ENCODE measurements around the gene LGALS1.

GRCh38 chr22:37636186-37636948 is 39.1 kb upstream of the LGALS1 start:
- no peak for TF ChIP-seq CTCF (IDR thresholded peaks at IDR 0.05)
- no peak for TF ChIP-seq EZH2 (IDR thresholded peaks at IDR 0.05; ENCODE audit: borderline replicate concordance, insufficient read depth, low read depth, low read length, poor library complexity, severe bottlenecking)

All from B cell (primary cell).